ENCODE results near the gene OTOP2. TPM values are rescaled to one million over a fixed set of nuclear protein-coding genes. Genes with fewer than 3 reads are reported as not detected.

OTOP2 gene
- total and polyA plus RNA-seq, 2 of the 8 experiments (the other 6 are each of a cell fraction or from before 2014, with no cell fraction given), result 0.23 TPM; not detected in 1

DNA sequence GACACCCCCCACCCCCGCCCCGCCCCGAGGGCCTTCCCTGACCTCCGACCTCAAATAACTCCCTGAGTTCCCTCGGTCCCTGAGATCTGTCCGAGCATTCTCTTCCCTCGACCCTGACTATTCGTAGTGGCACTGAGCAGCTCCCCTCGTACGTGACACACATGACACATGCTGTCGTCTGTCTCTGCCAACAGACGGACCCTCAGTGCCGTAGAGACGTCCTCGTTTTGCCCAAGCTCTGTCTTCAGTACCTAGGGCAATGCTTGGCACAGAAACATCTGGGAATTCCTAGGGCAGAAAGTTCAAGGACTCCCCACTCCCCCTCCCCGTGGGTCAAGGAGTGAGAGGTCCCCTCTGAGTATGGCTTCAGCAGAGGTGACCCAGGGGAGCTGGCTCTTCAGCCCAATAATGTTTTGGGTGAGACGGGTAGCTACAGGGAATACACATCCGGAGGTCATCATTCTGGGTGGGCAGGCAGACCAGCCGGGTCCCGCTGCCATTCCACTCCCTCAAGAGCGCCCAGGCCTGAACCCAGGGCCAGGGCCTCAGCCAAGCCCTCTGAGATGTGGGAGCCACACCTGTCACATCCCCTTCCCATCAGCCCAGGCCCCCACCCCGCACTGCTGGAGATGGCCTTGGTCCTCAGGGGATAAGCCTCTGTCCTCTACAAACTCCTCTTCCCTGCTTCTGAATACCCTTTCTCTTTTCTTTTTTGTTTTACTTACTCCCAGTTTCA is 30.0 kb upstream of the OTOP2 start:
- H2BK20ac ChIP-seq (ENCODE audit: low read length), result no peak overlapping the region
- H3K56ac ChIP-seq (replicated peaks; ENCODE audit: insufficient read length, low read depth, low read length), result no peak overlapping the region
- no peaks in the 10 kb centered on the region for H3K9me3 ChIP-seq (ENCODE audit: insufficient read depth in 2 of 2, low read depth in 1 of 2, low read length in 1 of 2)
- no peak overlapping the region for H3K9ac ChIP-seq (replicated peaks in 1 of 4; ENCODE audit: extremely low read depth in 1 of 4, low read depth in 3 of 4, low read length in 3 of 4)
- no peak overlapping the region for H2AK5ac ChIP-seq (ENCODE audit: low read depth, low read length)
- no peaks in the 10 kb centered on the region for H3K79me2 ChIP-seq (ENCODE audit: control insufficient read depth in 1 of 2, insufficient read depth in 2 of 2, low read length in 2 of 2)
- H3K36me3 ChIP-seq (ENCODE audit: control insufficient read depth in 2 of 4, insufficient read depth in 4 of 4, low read length in 3 of 4), result no peaks in the 10 kb centered on the region
- H3K4me3 ChIP-seq (ENCODE audit: extremely low read depth in 1 of 4, insufficient read depth in 2 of 4, low read depth in 3 of 4, low read length in 4 of 4), result peak overlapping the region; percentile 61 to 75 (median 64); a peak in 7 of 8 replicates
- no peak overlapping the region for H2BK5ac ChIP-seq (ENCODE audit: low read depth, low read length)
- no peak for TF ChIP-seq SIX5 (IDR thresholded peaks at IDR 0.05; ENCODE audit: low read depth, low read length)
- TF ChIP-seq SUZ12 (IDR thresholded peaks at IDR 0.05; ENCODE audit: low read length), result peak; percentile 33; the same call in 1 of the 2 replicates
- H4K5ac ChIP-seq (ENCODE audit: insufficient read length, low read depth, low read length), result no peak overlapping the region
- no peak overlapping the region for H2BK15ac ChIP-seq (ENCODE audit: low read length)
- peak overlapping the region; percentile 72 to 99 for H3K4me2 ChIP-seq (ENCODE audit: insufficient read depth in 1 of 2, low read depth in 2 of 2, low read length in 2 of 2)
- no peak overlapping the region for H3K4ac ChIP-seq (replicated peaks; ENCODE audit: insufficient read length, low read depth, low read length)
- H3K18ac ChIP-seq (ENCODE audit: extremely low read depth, low read length), result peak overlapping the region; percentile 78; the same call in 1 of the 2 replicates
- H3K27ac ChIP-seq (ENCODE audit: low read depth, low read length), result no peak overlapping the region
- peaks cover 13% of the 10 kb centered on the region for H3K23me2 ChIP-seq (ENCODE audit: low read depth, low read length)
- H3K23ac ChIP-seq (ENCODE audit: insufficient read length), result no peak overlapping the region
- FAIRE-seq (no peak), DNase-seq (ENCODE audit: low read depth in 1 of 2, low spot score in 2 of 2) (no peak)
- peak overlapping the region; percentile 44; the same call in 1 of the 2 replicates for H2BK12ac ChIP-seq (ENCODE audit: low read depth, low read length)
- peaks cover 0 to 2% of the 10 kb centered on the region in 2 experiments for H4K20me1 ChIP-seq (replicated peaks in 1 of 2; ENCODE audit: control insufficient read depth in 1 of 2, insufficient read depth in 2 of 2, low read length in 2 of 2)
- ChIA-PET CTCF (ENCODE audit: partially characterized antibody) (interaction anchor here (0.6 to 3.4 kb wide), 12 partner anchors 12 to 658 kb away, joined by 3 to 12 read pairs (median 4); partner anchors contain the start of genes OTOP2 and USH1G), POLR2A (ENCODE audit: partially characterized antibody) (interaction anchor here (0.8 to 1.3 kb wide), 4 partner anchors 12 to 21 kb away, joined by 3 to 5 read pairs (median 4); partner anchors contain the start of gene FDXR)
- WGBS, 2 experiments (ENCODE audit: extremely low coverage in 1 of 2, insufficient coverage in 1 of 2, insufficient read length in 1 of 2, insufficient replicate concordance in 2 of 2, low coverage in 1 of 2, low lambda C conversion rate in 2 of 2, missing lambda C conversion rate in 1 of 2), result 50% methylated on average over 18 of the region's 22 CpGs; no CpG with 5 or more reads in 1 of the 2 experiments
- no peak overlapping the region for H2AFZ ChIP-seq (ENCODE audit: low read length)
- H3K14ac ChIP-seq (ENCODE audit: insufficient read length), result no peak overlapping the region
- H2BK120ac ChIP-seq (replicated peaks; ENCODE audit: low read depth, low read length), result no peak overlapping the region
- no peak overlapping the region for H4K91ac ChIP-seq (replicated peaks; ENCODE audit: insufficient read length, low read length)
- H3K4me1 ChIP-seq (replicated peaks in 1 of 4; ENCODE audit: control insufficient read depth in 3 of 4, insufficient read depth in 4 of 4, low read length in 3 of 4), result peaks cover 0 to 10% (median 3%) of the 10 kb centered on the region in 4 experiments; a peak in 4 of 7 replicates
- no peaks in the 10 kb centered on the region for H3K79me1 ChIP-seq (ENCODE audit: low read depth, low read length)
- no peak overlapping the region for H4K8ac ChIP-seq (ENCODE audit: extremely low read depth, insufficient read depth, low read length)
- H3K27me3 ChIP-seq (replicated peaks in 1 of 4; ENCODE audit: control insufficient read depth in 3 of 4, extremely low read depth in 1 of 4, insufficient read depth in 3 of 4, low read length in 3 of 4), result peaks cover 16 to 43% (median 37%) of the 10 kb centered on the region in 4 experiments; a peak in 6 of 7 replicates
